22Rv1 (cell line): ENCODE results near the gene ASAP2.

Source experiments
- CTCF ChIP-seq: fragments of 450-650 bp; IDR thresholded peaks from 2 replicates; pipeline ENCODE4 v1.5.1; 2017; ENCODE audit warnings: mild to moderate bottlenecking
- ZFX ChIP-seq: fragments of 450-650 bp; IDR thresholded peaks from 2 replicates; pipeline ENCODE4 v1.6.1; 2017; ENCODE audit warnings: antibody characterized with exemption, borderline replicate concordance

DNA sequence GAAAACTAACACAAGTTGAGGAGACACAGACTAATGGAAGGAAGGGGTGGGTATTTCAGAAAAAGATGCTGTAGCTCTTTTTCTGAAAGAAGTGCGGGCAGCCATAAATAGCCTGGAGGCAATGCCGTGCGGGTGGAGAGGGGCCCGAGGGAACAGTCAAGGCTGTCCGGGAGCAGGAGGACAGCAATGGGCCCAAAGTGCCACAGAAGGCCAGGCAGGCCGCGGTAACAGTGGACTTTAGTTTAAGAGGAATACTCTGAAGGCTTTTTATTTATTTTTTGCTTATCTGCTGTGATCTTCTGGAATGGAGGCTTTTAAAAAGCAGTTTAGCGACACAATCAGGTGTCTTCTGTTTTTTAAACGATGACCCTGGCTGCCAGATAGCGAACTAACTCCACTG is 213.9 kb downstream of the ASAP2 start:
- TF ChIP-seq CTCF (no peak), ZFX (no peak)
